ENCODE data around the gene NFATC3. TPM values are rescaled to one million over a fixed set of nuclear protein-coding genes. Genes with fewer than 3 reads are reported as not detected.
A peak's percentile ranks its signal among the peaks of the same experiment; 100 is the strongest.
"Not testable (repeated sequence)": the region's sequence is repeated elsewhere in the genome, so short reads cannot be mapped to it uniquely, and the experiment has no call there.

NFATC3 gene
- total and polyA plus RNA-seq, 2 donors from 2014 or later: 15.0 to 37.7 TPM

DNA sequence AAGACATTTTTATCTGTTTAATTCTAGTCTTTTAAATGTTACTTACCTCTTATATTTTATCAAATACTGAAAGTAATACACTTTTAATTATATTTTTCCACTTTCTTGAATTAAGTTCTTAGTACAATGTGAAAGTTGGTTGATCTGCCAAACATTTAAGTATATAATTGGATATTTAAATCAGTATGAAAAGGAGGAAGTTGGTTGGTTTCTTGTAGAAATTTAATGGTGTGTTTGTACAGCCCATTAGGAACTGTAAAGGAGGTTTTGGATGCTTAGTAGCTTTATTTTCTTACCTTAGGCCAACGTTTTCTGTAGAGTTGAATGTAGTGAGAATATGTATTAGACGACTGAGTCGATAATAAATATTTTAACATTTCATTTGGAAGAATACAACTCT, 5.4 kb downstream of the NFATC3 start:
- TF ChIP-seq, protein P1, sequence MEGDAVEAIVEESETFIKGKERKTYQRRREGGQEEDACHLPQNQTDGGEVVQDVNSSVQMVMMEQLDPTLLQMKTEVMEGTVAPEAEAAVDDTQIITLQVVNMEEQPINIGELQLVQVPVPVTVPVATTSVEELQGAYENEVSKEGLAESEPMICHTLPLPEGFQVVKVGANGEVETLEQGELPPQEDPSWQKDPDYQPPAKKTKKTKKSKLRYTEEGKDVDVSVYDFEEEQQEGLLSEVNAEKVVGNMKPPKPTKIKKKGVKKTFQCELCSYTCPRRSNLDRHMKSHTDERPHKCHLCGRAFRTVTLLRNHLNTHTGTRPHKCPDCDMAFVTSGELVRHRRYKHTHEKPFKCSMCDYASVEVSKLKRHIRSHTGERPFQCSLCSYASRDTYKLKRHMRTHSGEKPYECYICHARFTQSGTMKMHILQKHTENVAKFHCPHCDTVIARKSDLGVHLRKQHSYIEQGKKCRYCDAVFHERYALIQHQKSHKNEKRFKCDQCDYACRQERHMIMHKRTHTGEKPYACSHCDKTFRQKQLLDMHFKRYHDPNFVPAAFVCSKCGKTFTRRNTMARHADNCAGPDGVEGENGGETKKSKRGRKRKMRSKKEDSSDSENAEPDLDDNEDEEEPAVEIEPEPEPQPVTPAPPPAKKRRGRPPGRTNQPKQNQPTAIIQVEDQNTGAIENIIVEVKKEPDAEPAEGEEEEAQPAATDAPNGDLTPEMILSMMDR (IDR thresholded peaks at IDR 0.05; ENCODE audit: borderline replicate concordance, extremely low read depth, insufficient read depth): no peak
- H3K4me1 ChIP-seq (ENCODE audit: control insufficient read depth in 2 of 3, insufficient read depth in 2 of 3, low read depth in 1 of 3, low read length in 3 of 3): peaks cover 3 to 20% (median 4%) of the 10 kb centered on the region in 3 donors
- FAIRE-seq: no peak

DNA sequence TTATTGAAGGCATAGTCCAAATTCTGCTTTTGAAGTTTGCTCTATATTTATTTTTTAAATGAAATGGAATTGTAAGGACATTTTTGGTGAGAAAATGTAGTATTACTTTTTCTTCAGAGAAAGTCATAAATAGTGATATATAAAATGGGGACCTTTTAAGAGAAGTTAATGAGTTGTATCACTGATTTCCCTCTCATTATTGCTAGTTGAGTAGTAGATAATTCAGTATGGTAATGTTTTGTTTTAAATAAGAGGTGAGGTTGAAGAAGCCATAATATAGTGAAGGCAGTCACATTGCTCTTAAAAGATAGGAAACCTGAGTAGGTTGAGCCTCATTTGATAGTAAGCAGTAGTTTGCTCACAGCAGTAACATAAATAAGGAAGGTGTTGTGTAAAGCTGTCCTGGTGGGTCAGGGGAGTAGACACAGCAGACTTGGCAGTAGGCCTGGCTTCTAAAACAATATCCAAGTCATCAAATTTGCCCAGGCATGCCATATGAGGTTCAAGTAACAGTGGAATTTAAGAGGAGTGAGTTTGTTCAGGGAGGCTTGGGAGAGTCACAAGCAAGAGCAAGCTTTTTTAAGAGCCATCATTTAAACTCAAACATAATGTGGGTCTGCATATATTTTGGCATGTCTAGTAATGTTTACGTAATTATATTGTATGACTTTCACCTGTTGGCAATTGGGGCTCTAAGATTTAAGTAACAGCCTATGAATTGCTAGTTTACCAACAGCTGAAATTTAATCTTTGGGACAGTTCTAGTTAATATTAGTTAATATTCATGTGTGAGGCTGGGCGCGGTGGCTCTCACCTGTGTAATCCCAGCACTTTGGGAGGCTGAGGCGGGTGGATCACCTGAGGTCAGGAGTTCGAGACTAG, 6.5 kb downstream of the NFATC3 start:
- Histone ChIP-seq H3K9ac (ENCODE audit: low read length in 3 of 3) (no peak overlapping the region), H3K27me3 (ENCODE audit: control insufficient read depth, insufficient read depth, low read length) (no peaks in the 10 kb centered on the region), H3K36me3 (ENCODE audit: control insufficient read depth in 2 of 3, insufficient read depth in 3 of 3, low read length in 3 of 3) (no peaks in the 10 kb centered on the region), H3K4me3 (ENCODE audit: low read length in 3 of 3) (no peak overlapping the region), H3K27ac (ENCODE audit: low read depth in 2 of 2, low read length in 2 of 2) (peak overlapping the region in 1 of 2 donors; percentile 23), H3K9me3 (ENCODE audit: control insufficient read depth in 2 of 3, insufficient read depth in 1 of 3, low read length in 3 of 3) (no peaks in the 10 kb centered on the region), H3K4me1 (ENCODE audit: control insufficient read depth in 2 of 3, insufficient read depth in 2 of 3, low read depth in 1 of 3, low read length in 3 of 3) (peaks cover 3 to 23% (median 4%) of the 10 kb centered on the region in 3 donors)
- TF ChIP-seq, protein P1 (IDR thresholded peaks at IDR 0.05; ENCODE audit: borderline replicate concordance, extremely low read depth, insufficient read depth): no peak
- peak in 3 of 5 donors; percentile 62 to 87 (median 86) for DNase-seq
- FAIRE-seq: no peak
- intact Hi-C loops (cut with DNase I): loop anchor here (10.0 kb wide), 1 partner anchor 123 kb away; no protein-coding TSS in a partner anchor

More for the DNA sequence above, 5.4 kb downstream of the NFATC3 start:
- Histone ChIP-seq H3K27me3 (ENCODE audit: control insufficient read depth, insufficient read depth, low read length) (no peaks in the 10 kb centered on the region), H3K4me3 (ENCODE audit: low read length in 3 of 3) (no peak overlapping the region), H3K9me3 (ENCODE audit: control insufficient read depth in 2 of 3, insufficient read depth in 1 of 3, low read length in 3 of 3) (no peaks in the 10 kb centered on the region), H3K27ac (ENCODE audit: low read depth in 2 of 2, low read length in 2 of 2) (no peak overlapping the region), H3K9ac (ENCODE audit: low read length in 3 of 3) (no peak overlapping the region), H3K36me3 (ENCODE audit: control insufficient read depth in 2 of 3, insufficient read depth in 3 of 3, low read length in 3 of 3) (no peaks in the 10 kb centered on the region)
- DNase-seq: no peak
- intact Hi-C loops (cut with DNase I): loop anchor here (10.0 kb wide), 1 partner anchor 124 kb away; no protein-coding TSS in a partner anchor

DNA sequence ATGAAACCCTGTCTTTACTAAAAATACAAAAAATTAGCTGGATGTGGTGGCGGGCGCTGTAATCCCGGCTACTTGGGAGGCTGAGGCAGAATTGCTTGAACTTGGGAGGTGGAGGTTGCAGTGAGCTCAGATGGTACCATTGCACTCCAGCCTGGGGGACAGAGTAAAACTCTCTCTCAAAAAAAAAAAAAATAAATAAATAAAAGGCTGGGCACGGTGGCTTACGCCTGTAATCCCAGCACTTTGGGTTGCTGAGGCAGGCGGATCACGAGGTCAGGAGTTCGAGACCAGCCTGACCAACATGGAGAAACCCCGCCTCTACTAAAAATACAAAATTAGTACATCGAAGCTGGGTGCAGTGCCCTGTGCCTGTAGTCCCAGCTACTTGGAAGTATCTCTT, 7.1 kb downstream of the NFATC3 start:
- H3K36me3 ChIP-seq (ENCODE audit: control insufficient read depth in 2 of 3, insufficient read depth in 3 of 3, low read length in 3 of 3); H3K4me3 ChIP-seq (ENCODE audit: low read length in 3 of 3); H3K27ac ChIP-seq (ENCODE audit: low read depth in 2 of 2, low read length in 2 of 2); FAIRE-seq; H3K9me3 ChIP-seq (ENCODE audit: control insufficient read depth in 2 of 3, insufficient read depth in 1 of 3, low read length in 3 of 3); DNase-seq; H3K9ac ChIP-seq (ENCODE audit: low read length in 3 of 3); H3K27me3 ChIP-seq (ENCODE audit: control insufficient read depth, insufficient read depth, low read length): not testable (repeated sequence)
- intact Hi-C loops (cut with DNase I): loop anchor here (10.0 kb wide), 1 partner anchor 123 kb away; no protein-coding TSS in a partner anchor
- peaks cover 0 to 19% (median 4%) of the 10 kb centered on the region in 3 donors for H3K4me1 ChIP-seq (ENCODE audit: control insufficient read depth in 2 of 3, insufficient read depth in 2 of 3, low read depth in 1 of 3, low read length in 3 of 3)

All from kidney (tissue), 14 donors.